Neuron (in vitro differentiated cells): Measurements from ENCODE around the gene PGS1.

Experiments used
- H2AFZ ChIP-seq: one replicate; pipeline ENCODE4 v1.6.1; 2013; ENCODE audit warnings: low read depth, mild to moderate bottlenecking, inconsistent platforms, low read length, moderate library complexity
- H3K27me3 ChIP-seq: one replicate; pipeline ENCODE4 v1.6.1; 2013; ENCODE audit warnings: low read length; ENCODE audit not compliant: insufficient read depth
- H3K36me3 ChIP-seq: one replicate; pipeline ENCODE4 v1.6.1; 2013; ENCODE audit warnings: low read length; ENCODE audit not compliant: insufficient read depth
- H3K4me1 ChIP-seq: one replicate; pipeline ENCODE4 v1.6.1; 2013; ENCODE audit warnings: low read length; ENCODE audit not compliant: insufficient read depth
- H3K4me3 ChIP-seq: 2 replicates; pipeline ENCODE4 v1.5.1; 2013; ENCODE audit warnings: mild to moderate bottlenecking, low read length, moderate library complexity
- H3K9me3 ChIP-seq: one replicate; pipeline ENCODE4 v1.6.1; 2013; ENCODE audit warnings: low read length

PGS1 gene

DNA sequence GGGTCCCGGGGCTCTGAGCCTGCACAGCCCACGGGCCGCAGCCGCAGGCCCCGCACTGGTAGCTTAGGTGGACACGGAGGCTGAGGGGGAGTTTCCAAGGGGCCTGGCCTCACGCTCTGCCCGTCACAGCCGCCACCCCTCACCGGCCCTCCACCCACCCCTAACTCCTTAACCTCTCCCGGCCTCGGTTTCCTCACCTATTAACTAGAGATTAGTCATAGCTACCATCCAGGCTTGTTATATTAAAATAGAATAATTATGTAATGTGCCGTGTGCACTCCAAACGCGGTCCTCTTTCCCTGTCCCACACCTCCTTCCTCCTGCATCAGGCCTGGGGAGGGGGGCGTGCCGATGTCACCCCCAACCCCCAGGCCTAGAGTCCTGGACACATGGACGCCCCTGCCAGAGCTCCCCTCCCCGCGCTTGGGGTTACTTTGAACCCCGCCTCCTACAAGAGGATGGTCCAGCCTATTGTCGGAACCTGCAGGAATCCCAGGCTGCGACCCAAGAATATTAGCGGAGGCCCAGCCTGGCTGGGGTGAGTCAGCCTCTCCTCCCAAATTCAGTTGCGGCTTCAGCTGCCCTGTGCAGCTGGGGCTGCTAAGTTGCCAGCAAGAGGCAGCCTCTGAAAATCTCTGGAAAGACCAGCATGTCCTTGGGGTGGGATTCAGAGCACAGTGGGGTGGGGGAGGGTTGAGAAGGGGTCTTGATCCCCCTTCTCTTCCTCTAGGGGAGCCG lies 35.8 kb upstream of the PGS1 start:
- H2AFZ ChIP-seq, result no peak overlapping the region
- no peaks in the 10 kb centered on the region for H3K27me3 ChIP-seq
- no peaks in the 10 kb centered on the region for H3K9me3 ChIP-seq
- no peaks in the 10 kb centered on the region for H3K36me3 ChIP-seq
- H3K4me3 ChIP-seq, result no peak overlapping the region
- H3K4me1 ChIP-seq, result peaks cover 19% of the 10 kb centered on the region

DNA sequence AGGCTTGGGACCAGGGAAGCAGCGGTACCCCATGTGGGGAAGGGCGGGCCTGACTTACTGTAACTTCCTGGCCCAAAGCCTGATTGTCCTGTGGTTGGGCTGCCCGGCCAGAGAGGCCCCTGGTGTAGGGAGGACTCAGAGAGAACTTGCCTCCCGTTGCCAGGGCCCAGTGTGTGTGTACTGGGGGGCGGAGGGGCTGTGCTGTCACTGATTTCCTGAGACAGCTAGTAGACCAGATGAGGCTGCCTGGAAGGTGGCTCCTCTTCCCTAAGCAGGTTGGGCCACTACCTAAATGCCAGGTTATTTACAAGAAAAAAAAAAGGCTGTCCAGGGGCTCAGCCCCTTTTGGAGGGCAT lies 35.3 kb upstream of the PGS1 start:
- H3K4me3 ChIP-seq, result no peak overlapping the region

DNA sequence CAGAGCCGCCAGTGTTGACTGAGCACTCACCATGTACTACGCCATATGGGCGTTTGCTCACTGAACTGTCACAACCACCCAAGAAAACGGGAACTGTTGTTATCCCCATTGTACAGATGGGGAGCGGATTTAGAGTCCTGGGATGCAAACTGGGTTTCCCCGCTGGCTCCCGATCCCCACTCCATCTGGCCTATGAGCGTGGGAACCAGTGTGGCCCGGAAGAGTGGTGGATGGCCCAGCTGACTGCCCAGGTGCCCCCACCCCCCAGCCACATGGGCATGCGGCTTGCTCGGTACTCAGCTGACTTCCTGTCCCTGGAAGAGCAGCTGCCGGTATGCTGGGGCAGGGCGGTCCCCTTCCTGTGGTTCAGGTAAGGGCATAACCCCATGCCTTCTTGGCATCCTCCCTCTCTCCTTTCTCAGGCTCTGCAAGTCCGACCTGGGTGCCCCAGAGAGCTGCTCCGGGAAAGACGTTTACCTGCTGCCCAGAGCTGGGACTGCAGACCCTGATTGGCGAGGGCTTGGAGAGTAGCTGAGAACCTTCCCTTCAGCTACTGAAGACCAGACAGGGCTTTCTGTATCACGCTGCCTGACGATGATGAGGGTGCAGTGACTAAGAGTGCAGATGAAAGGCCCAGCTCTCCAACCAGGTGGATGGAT lies 34.8 kb upstream of the PGS1 start:
- no peaks in the 10 kb centered on the region for H3K27me3 ChIP-seq
- no peak overlapping the region for H2AFZ ChIP-seq
- H3K4me3 ChIP-seq, result no peak overlapping the region
- peaks cover 19% of the 10 kb centered on the region for H3K4me1 ChIP-seq
- H3K36me3 ChIP-seq, result no peaks in the 10 kb centered on the region
- H3K9me3 ChIP-seq, result no peaks in the 10 kb centered on the region

More for the DNA sequence above, 35.3 kb upstream of the PGS1 start:
- H3K36me3 ChIP-seq, result no peaks in the 10 kb centered on the region
- no peaks in the 10 kb centered on the region for H3K9me3 ChIP-seq
- H3K4me1 ChIP-seq, result peaks cover 19% of the 10 kb centered on the region
- H3K27me3 ChIP-seq, result no peaks in the 10 kb centered on the region
- H2AFZ ChIP-seq, result no peak overlapping the region

DNA sequence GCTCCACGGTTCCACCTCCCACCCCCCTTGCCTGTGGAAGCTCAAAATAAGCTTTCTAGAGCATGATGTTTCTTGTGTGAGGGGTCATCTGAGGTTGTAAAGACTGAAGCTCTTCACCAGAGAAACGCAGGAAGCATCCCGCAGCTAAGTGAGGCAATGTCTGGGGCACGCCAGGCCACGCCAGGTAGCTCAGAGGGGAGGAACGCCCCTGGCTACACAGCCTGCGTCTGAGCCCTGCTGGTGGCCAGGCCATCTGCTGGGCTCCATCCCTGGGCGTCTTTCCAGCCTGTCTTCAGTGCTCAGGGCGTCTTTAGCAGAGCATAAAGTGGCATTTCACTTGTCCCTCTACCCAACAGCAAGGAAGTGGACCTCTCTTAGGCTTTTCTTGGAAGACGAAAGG lies 33.8 kb upstream of the PGS1 start:
- Histone ChIP-seq H3K9me3 (no peaks in the 10 kb centered on the region), H2AFZ (no peak overlapping the region), H3K4me3 (no peak overlapping the region), H3K36me3 (no peaks in the 10 kb centered on the region), H3K4me1 (peaks cover 19% of the 10 kb centered on the region), H3K27me3 (no peaks in the 10 kb centered on the region)

DNA sequence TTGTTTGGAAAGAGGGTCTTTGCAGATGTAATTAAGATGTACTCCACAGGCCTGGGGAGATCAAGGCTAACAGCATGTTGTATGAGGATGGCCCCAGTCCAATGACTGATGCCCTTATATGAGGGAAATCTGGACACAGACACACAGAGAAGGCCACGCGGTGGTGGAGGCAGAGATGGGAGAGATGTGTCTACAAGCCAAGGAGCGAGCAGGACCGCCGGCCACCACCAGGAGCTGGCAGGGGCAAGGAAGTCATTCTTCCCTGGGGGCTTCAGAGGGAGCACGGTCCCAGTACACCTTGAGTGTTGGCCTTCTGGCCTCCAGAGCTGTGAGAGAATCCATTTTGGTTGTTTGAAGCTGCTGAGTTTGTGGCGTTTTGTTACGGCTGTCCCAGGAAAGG lies 33.3 kb upstream of the PGS1 start:
- H3K4me1 ChIP-seq, result peaks cover 19% of the 10 kb centered on the region
- no peaks in the 10 kb centered on the region for H3K9me3 ChIP-seq
- no peak overlapping the region for H3K4me3 ChIP-seq
- no peak overlapping the region for H2AFZ ChIP-seq
- no peaks in the 10 kb centered on the region for H3K36me3 ChIP-seq
- no peaks in the 10 kb centered on the region for H3K27me3 ChIP-seq

DNA sequence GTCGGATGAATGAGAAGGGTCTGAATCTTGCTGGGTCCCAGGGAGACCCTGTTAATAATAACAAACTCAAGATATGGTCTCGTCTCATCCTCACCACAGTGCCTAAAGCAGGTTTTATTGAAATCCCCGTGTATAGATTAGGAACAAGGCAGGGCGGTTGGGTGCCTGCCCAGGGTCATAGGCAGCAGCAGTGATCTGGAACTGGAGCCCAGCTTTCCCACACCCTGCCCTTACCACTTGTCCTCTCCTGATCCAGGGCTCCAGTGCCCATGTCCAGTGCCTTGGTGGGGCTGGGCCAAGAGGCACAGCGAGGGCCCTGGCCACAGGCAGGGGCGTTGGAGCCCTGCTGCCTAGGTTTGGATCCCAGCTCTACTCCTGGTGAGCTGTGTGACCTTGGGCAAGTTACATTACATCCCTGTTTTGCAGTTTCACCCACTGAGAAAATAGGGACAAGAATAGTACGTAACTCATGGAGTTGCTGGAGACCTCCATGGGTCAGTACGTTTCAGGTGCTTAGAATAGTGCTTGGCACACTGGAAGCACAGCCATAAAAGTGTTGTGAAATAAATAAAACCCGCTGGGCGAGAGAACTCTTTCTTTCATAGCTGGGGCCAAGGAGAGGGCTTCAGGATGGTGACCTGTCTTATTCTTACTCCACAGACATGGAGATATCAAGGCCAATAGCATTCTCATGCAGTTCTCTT lies 32.5 kb upstream of the PGS1 start:
- H3K4me3 ChIP-seq, result no peak overlapping the region
- no peaks in the 10 kb centered on the region for H3K9me3 ChIP-seq
- no peaks in the 10 kb centered on the region for H3K27me3 ChIP-seq
- no peaks in the 10 kb centered on the region for H3K36me3 ChIP-seq
- H3K4me1 ChIP-seq, result peaks cover 19% of the 10 kb centered on the region
- no peak overlapping the region for H2AFZ ChIP-seq

DNA sequence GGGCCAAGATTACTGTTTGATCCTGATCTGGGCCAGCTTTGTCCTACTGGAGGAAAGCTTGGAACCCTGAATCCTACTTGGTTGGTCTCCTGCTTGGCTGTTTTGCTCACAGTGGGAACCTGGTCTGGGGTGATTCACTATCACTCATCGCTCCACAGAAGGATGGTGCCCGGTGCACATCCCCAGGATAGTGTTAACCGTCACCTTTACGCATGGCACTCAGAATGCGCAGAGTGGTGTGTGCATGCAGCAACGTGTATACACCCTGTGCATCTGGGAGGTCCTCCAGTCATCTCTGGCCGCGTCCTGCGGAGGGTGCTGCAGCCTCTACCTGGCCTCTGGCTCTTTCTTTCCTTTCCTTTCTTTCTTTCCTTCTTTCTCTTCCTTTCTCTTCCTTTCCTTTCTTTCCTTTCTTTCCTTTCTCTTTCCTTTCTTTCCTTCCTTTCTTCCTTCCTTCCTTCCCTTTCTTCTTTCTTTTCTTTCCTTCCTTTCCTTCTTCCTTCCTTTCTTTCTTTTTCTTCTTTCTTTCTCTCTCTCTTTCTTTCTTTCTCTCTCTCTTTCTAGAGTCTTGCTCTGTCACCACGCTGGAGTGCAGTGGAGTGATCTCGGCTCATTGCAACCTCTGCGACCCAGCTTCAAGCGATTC lies 31.7 kb upstream of the PGS1 start:
- Histone ChIP-seq H3K27me3 (no peaks in the 10 kb centered on the region), H3K4me1 (peaks cover 22% of the 10 kb centered on the region), H3K4me3 (no peak overlapping the region), H3K36me3 (no peaks in the 10 kb centered on the region), H3K9me3 (no peaks in the 10 kb centered on the region), H2AFZ (no peak overlapping the region)

DNA sequence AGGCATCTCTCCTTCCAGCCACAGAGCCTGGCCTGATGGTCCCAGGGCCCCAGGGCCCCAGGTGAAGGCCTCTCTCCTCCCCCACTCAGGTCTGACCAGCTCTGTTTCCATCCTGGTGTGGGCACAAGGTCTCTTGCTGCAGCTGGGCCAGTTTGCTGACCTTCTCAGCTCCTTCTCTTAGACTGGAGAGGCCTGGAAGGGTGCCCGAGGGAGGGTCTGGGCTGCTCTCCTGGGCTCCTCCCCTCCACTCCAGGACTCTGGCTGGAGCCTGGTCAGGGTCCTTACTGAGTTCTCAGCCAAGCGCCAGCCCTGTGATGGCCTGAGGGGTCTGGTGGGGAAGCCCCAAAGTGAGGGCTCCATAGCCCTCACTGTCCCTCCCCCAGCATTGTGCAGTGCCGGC lies 31.0 kb upstream of the PGS1 start:
- Histone ChIP-seq H3K36me3 (no peaks in the 10 kb centered on the region), H2AFZ (no peak overlapping the region), H3K4me1 (peaks cover 24% of the 10 kb centered on the region), H3K9me3 (no peaks in the 10 kb centered on the region), H3K4me3 (no peak overlapping the region), H3K27me3 (no peaks in the 10 kb centered on the region)

DNA sequence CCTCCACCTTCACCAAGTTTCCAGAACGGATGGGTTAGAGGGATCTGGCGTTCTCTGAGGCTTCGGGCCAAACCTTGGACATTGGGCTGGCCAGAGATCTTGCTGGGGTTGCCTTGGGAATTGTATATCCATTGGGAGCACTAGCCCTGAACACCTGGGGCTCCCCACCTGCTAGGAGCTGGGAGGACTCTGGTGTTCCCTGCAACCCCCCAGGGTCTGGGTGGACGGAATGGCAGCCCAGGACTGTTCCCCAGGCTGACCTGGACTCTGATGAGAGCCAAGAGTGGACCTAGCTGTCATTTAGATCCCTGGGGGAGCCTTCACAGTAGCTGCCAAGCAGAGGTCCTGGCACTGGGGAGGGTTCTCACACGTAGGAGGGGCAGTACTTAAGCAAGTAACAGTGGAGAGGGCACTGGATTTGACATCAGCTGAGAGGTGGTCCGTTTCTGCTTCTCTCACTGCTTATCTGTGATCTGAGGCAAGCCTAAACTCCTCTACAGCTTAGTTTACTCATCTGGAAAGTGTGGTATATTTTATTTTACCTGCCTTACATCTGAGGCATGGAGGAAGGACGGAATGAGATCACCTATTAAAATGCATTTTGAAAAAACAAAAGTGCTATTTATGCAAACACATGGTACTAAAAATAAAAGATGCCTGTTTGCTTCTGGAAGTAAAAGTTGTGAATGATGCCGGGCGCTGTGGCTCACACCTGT lies 30.2 kb upstream of the PGS1 start:
- no peaks in the 10 kb centered on the region for H3K36me3 ChIP-seq
- H3K27me3 ChIP-seq, result no peaks in the 10 kb centered on the region
- H3K4me3 ChIP-seq, result no peak overlapping the region
- peaks cover 19% of the 10 kb centered on the region for H3K4me1 ChIP-seq
- H3K9me3 ChIP-seq, result no peaks in the 10 kb centered on the region
- H2AFZ ChIP-seq, result no peak overlapping the region

DNA sequence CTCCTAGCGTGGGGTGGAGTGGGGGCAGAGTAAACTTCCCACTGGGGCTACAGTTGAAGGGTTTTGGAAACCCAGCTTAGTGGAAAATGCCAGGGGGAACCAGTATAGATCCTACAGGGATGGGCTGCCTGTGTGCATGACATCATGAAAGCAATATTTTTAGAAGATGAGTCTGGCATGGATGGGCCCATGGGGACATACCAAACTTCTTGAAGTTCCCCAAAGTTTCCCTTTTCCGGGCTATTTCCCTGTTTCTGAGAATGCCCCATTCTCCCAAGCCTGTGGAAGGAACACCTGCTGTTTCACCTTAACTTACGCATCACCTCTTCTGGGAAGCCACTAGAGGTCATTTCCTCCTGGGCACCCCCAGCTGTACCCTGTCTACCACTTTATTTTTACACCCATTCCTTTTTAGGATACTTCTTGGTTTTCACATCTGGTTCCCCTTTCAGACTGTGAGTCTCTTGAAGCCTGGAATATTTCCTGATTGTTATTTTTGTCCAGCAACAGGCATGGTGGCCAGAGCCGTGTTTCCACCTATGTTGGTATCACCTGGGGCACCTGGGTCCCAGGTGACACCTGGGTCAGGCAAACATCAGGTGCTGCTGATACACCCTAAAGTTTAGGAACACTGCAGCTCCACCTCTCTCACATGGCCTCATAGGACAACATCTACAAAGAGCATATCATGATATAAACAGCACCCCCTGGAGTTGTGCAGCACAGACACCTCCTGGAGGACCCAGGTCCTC lies 28.4 kb upstream of the PGS1 start:
- H3K27me3 ChIP-seq, result no peaks in the 10 kb centered on the region
- no peak overlapping the region for H3K4me3 ChIP-seq
- no peak overlapping the region for H2AFZ ChIP-seq
- peaks cover 2% of the 10 kb centered on the region for H3K36me3 ChIP-seq
- H3K9me3 ChIP-seq, result no peaks in the 10 kb centered on the region
- peaks cover 30% of the 10 kb centered on the region for H3K4me1 ChIP-seq

DNA sequence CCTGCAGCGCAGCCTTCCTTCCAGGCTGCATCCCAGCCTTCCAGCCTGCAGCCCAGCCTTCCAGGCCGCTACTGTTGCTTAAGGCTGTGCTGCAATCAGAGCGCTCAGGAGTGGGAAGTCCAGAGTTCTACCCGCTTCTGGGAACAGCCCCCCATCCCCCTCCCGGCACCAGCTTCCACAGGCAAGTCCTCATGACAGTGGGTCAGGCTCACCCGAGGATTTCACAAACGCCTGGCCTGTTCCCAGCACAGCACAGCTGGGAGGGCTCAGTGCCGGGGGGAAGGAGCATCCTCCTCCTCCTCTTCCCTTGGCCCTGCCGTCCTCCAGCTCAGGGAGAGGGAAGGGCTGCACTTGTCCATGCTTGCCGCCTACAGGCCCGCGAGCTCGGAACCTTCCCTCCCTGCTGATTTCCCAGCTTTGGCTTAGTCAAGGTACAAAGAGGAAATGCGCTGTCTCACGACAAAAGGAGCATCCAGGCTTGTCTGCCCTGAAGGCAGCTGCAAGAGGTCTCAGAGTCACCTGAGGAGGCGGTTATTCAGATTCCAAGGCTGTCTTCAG lies 26.9 kb upstream of the PGS1 start:
- Histone ChIP-seq H3K4me1 (peaks cover 44% of the 10 kb centered on the region), H3K4me3 (peak overlapping the region; percentile 34), H3K9me3 (no peaks in the 10 kb centered on the region), H3K27me3 (no peaks in the 10 kb centered on the region), H2AFZ (no peak overlapping the region), H3K36me3 (peaks cover 16% of the 10 kb centered on the region)

DNA sequence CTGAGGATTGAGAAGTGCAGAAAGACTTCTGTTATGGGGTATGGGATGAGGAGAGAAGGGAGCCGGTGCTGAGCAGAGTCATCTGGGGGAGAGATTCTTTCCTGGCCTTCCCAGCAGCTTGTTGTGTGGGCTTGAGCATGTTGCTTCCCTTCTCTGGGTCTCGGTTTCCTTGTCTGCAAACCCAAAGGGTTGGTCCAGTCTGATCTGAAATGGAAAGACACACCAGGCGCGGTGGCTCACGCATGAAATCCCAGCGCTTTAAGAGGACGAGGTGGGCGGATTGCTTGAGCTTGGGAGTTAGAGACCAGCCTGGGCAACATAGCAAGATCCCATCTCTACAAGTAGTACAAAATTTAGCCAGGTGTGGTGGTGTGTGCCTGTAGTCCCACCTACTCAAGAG lies 24.6 kb upstream of the PGS1 start:
- peak overlapping the region; percentile 32 for H3K4me3 ChIP-seq
- no peaks in the 10 kb centered on the region for H3K27me3 ChIP-seq
- no peaks in the 10 kb centered on the region for H3K9me3 ChIP-seq
- H3K4me1 ChIP-seq, result peaks cover 55% of the 10 kb centered on the region
- H3K36me3 ChIP-seq, result peaks cover 38% of the 10 kb centered on the region
- H2AFZ ChIP-seq, result no peak overlapping the region
